Parathyroid adenoma (tissue), 2 donors: ENCODE results near the gene RASSF4.

Experiments
- H2AFZ ChIP-seq: fragments of 300-600 bp; sonication (generic); one replicate; pipeline ENCODE4 v1.7.0; 2017; ENCODE audit warnings: antibody characterized with exemption, mild to moderate bottlenecking
- H3K27ac ChIP-seq: fragments of 300-600 bp; sonication (generic); one replicate; pipeline ENCODE4 v1.7.0; 2017
- H3K27me3 ChIP-seq: fragments of 300-600 bp; sonication (generic); one replicate; pipeline ENCODE4 v1.7.0; 2017; ENCODE audit warnings: low read length; ENCODE audit not compliant: control insufficient read depth, insufficient read depth
- H3K36me3 ChIP-seq: fragments of 300-600 bp; sonication (generic); one replicate; pipeline ENCODE4 v1.7.0; 2017; ENCODE audit warnings: low read length; ENCODE audit not compliant: control insufficient read depth, insufficient read depth
- H3K4me1 ChIP-seq: fragments of 300-600 bp; sonication (generic); one replicate; pipeline ENCODE4 v1.7.0; 2017; ENCODE audit warnings: control low read depth
- H3K4me2 ChIP-seq: fragments of 300-600 bp; sonication (generic); one replicate; pipeline ENCODE4 v1.7.0; 2017; ENCODE audit warnings: low read length
- H3K4me3 ChIP-seq: fragments of 300-600 bp; sonication (generic); one replicate; pipeline ENCODE4 v1.7.0; 2017; ENCODE audit warnings: low read depth, low read length
- H3K79me2 ChIP-seq: fragments of 300-600 bp; sonication (generic); one replicate; pipeline ENCODE4 v1.7.0; 2017; ENCODE audit warnings: control low read depth
- H3K9ac ChIP-seq: fragments of 300-600 bp; sonication (generic); one replicate; pipeline ENCODE4 v1.7.0; 2017; ENCODE audit warnings: mild to moderate bottlenecking
- H3K9me3 ChIP-seq: fragments of 300-600 bp; sonication (generic); one replicate; pipeline ENCODE4 v1.7.0; 2017; ENCODE audit warnings: low read length; ENCODE audit not compliant: control insufficient read depth
- CTCF ChIP-seq: fragments of 300-600 bp; sonication (generic); IDR thresholded peaks from one replicate; pipeline ENCODE4 v1.7.0; 2017; ENCODE audit warnings: antibody characterized with exemption, mild to moderate bottlenecking
- donor health status: primary hyperparathyroidism.

The RASSF4 gene

DNA sequence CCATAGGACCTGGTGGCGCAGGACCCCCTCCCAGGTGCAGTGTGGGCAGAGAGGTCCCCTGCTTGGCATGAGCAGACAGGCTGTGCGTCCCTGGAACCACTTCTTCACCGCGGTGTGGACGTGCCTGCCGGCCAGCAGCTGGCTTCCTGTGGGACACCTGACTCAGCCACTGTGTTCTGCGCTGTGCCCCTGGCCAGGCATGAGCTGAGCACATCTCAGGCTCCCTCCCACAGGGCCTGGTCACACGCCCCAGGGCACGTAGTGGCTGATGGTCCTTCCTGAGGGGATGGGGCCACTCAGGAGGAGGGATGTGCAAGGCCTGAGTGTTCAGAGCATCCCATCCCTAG is 22.5 kb downstream of the RASSF4 start:
- no peaks in the 10 kb centered on the region for H3K27me3 ChIP-seq
- TF ChIP-seq CTCF, result no peak
- H2AFZ ChIP-seq, result no peak overlapping the region
- H3K4me1 ChIP-seq, result peaks cover 7% of the 10 kb centered on the region
- peaks cover 5% of the 10 kb centered on the region for H3K79me2 ChIP-seq
- no peaks in the 10 kb centered on the region for H3K36me3 ChIP-seq
- H3K27ac ChIP-seq, result no peak overlapping the region
- no peak overlapping the region for H3K9ac ChIP-seq
- no peak overlapping the region for H3K4me3 ChIP-seq
- no peaks in the 10 kb centered on the region for H3K9me3 ChIP-seq
- H3K4me2 ChIP-seq, result no peak overlapping the region

- no peaks in the 10 kb centered on the region for H3K9me3 ChIP-seq
- no peak for TF ChIP-seq CTCF
- no peaks in the 10 kb centered on the region for H3K36me3 ChIP-seq
- H2AFZ ChIP-seq, result no peak overlapping the region
- no peak overlapping the region for H3K27ac ChIP-seq
- peaks cover 5% of the 10 kb centered on the region for H3K79me2 ChIP-seq
- H3K4me2 ChIP-seq, result no peak overlapping the region
- peaks cover 7% of the 10 kb centered on the region for H3K4me1 ChIP-seq
- H3K4me3 ChIP-seq, result no peak overlapping the region
- no peaks in the 10 kb centered on the region for H3K27me3 ChIP-seq
- no peak overlapping the region for H3K9ac ChIP-seq
These were observed 22.9 kb downstream of the RASSF4 start for GRCh38 chr10:44982496-44982895.

- Histone ChIP-seq H3K9ac (no peak overlapping the region), H3K4me1 (peaks cover 6% of the 10 kb centered on the region), H3K36me3 (no peaks in the 10 kb centered on the region), H3K4me2 (no peak overlapping the region), H2AFZ (no peak overlapping the region), H3K27ac (no peak overlapping the region), H3K9me3 (no peaks in the 10 kb centered on the region), H3K27me3 (no peaks in the 10 kb centered on the region), H3K79me2 (peaks cover 4% of the 10 kb centered on the region), H3K4me3 (no peak overlapping the region)
- no peak for TF ChIP-seq CTCF
These were observed 23.7 kb downstream of the RASSF4 start for GRCh38 chr10:44983066-44983894.

DNA sequence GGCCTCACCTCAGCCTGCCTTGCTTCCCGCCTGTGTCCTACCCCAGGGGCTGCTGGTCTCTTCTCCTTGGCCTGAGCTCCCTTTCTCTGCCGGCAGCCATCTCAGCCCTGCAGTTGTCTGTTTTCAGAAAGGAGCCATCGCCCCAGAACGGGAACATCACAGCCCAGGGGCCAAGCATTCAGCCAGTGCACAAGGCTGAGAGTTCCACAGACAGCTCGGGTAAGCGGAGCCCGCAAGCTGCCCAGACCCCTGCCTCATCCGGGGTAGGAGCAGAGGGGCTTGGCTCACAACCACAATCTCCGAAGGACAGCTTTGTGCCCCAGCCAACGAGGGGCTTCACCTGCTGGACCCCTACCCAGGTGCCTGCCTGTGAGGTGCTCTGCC is 24.3 kb downstream of the RASSF4 start:
- Histone ChIP-seq H2AFZ (no peak overlapping the region), H3K9me3 (no peaks in the 10 kb centered on the region), H3K27ac (no peak overlapping the region), H3K9ac (no peak overlapping the region), H3K4me3 (no peak overlapping the region), H3K79me2 (no peaks in the 10 kb centered on the region), H3K4me1 (peaks cover 1% of the 10 kb centered on the region), H3K4me2 (no peak overlapping the region), H3K36me3 (no peaks in the 10 kb centered on the region), H3K27me3 (no peaks in the 10 kb centered on the region)
- TF ChIP-seq CTCF, result no peak

- Histone ChIP-seq H3K79me2 (no peaks in the 10 kb centered on the region), H3K9me3 (no peaks in the 10 kb centered on the region), H3K9ac (no peak overlapping the region), H3K36me3 (no peaks in the 10 kb centered on the region), H3K4me3 (no peak overlapping the region), H3K4me2 (no peak overlapping the region), H3K27ac (peak overlapping the region; percentile 8), H2AFZ (no peak overlapping the region), H3K27me3 (no peaks in the 10 kb centered on the region), H3K4me1 (no peaks in the 10 kb centered on the region)
- no peak for TF ChIP-seq CTCF
These were observed 25.1 kb downstream of the RASSF4 start for GRCh38 chr10:44984671-44985101.
